ENCODE measurements around the gene BCR.

BCR gene

GRCh38 chr22:23193882-23194281 lies 13.6 kb downstream of the BCR start:
- DNase-seq (ENCODE audit: low read depth in 2 of 2, low spot score in 1 of 2) = no peak

- DNase-seq (ENCODE audit: low read depth in 2 of 2, low spot score in 1 of 2) = no peak
These were observed 15.9 kb downstream of the BCR start for GRCh38 chr22:23196165-23196564.

- DNase-seq (ENCODE audit: low read depth in 2 of 2, low spot score in 1 of 2) = no peak
These were observed 17.5 kb downstream of the BCR start for GRCh38 chr22:23197836-23198235.

GRCh38 chr22:23199159-23199558 lies 18.9 kb downstream of the BCR start:
- DNase-seq (ENCODE audit: low read depth in 2 of 2, low spot score in 1 of 2) = no peak

GRCh38 chr22:23200898-23201297 lies 20.6 kb downstream of the BCR start:
- no peak for DNase-seq (ENCODE audit: low read depth in 2 of 2, low spot score in 1 of 2)

- DNase-seq (ENCODE audit: low read depth in 2 of 2, low spot score in 1 of 2) = no peak
These were observed 22.6 kb downstream of the BCR start for GRCh38 chr22:23202812-23203451.

- DNase-seq (ENCODE audit: low read depth in 2 of 2, low spot score in 1 of 2) = no peak
These were observed 23.3 kb downstream of the BCR start for GRCh38 chr22:23203452-23204124.

- no peak for DNase-seq (ENCODE audit: low read depth in 2 of 2, low spot score in 1 of 2)
These were observed 23.8 kb downstream of the BCR start for GRCh38 chr22:23204125-23204488.

- no peak for DNase-seq (ENCODE audit: low read depth in 2 of 2, low spot score in 1 of 2)
These were observed 24.3 kb downstream of the BCR start for GRCh38 chr22:23204541-23205157.

GRCh38 chr22:23205339-23206049 lies 25.2 kb downstream of the BCR start:
- DNase-seq (ENCODE audit: low read depth in 2 of 2, low spot score in 1 of 2) = no peak

- no peak for DNase-seq (ENCODE audit: low read depth in 2 of 2, low spot score in 1 of 2)
These were observed 26.6 kb downstream of the BCR start for GRCh38 chr22:23206915-23207314.

- DNase-seq (ENCODE audit: low read depth in 2 of 2, low spot score in 1 of 2) = no peak
These were observed 27.6 kb downstream of the BCR start for GRCh38 chr22:23207729-23208393.

GRCh38 chr22:23210428-23211170 lies 30.3 kb downstream of the BCR start:
- DNase-seq (ENCODE audit: low read depth in 2 of 2, low spot score in 1 of 2) = no peak

- DNase-seq (ENCODE audit: low read depth in 2 of 2, low spot score in 1 of 2) = no peak
These were observed 31.3 kb downstream of the BCR start for GRCh38 chr22:23211622-23212021.

GRCh38 chr22:23212061-23213021 lies 32.0 kb downstream of the BCR start:
- no peak for DNase-seq (ENCODE audit: low read depth in 2 of 2, low spot score in 1 of 2)

- no peak for DNase-seq (ENCODE audit: low read depth in 2 of 2, low spot score in 1 of 2)
These were observed 32.8 kb downstream of the BCR start for GRCh38 chr22:23213022-23213555.

- no peak for DNase-seq (ENCODE audit: low read depth in 2 of 2, low spot score in 1 of 2)
These were observed 33.4 kb downstream of the BCR start for GRCh38 chr22:23213581-23214334.

- DNase-seq (ENCODE audit: low read depth in 2 of 2, low spot score in 1 of 2) = no peak
These were observed 34.1 kb downstream of the BCR start for GRCh38 chr22:23214398-23214797.

All from stimulated activated CD8-positive, alpha-beta memory T cell treated with anti-CD3 and anti-CD28 coated beads, Interleukin-4, amount 100 ng/mL, for 1 hour (primary cell).